Activated T-cell treated with anti-CD3 and anti-CD28 coated beads, Interleukin-2, amount 50 U/mL, for 1 hour (primary cell): Measurements from ENCODE around the gene FGR.

Experiments used
- DNase-seq: peaks from one replicate; pipeline ENCODE4 v3.0.0-alpha.2; 2020

FGR gene

GRCh38 chr1:27564710-27565649 lies 70.0 kb downstream of the FGR start:
- DNase-seq = no peak

- no peak for DNase-seq
Measured at GRCh38 chr1:27563591-27564471, 71.2 kb downstream of the FGR start.

- DNase-seq = no peak
Measured at GRCh38 chr1:27563341-27563590, 71.7 kb downstream of the FGR start.

- DNase-seq = no peak
Measured at GRCh38 chr1:27562534-27563340, 72.2 kb downstream of the FGR start.
